RWPE2 (cell line): ENCODE data around the gene SUGCT.
"Not testable (repeated sequence)": the region's sequence is repeated elsewhere in the genome, so short reads cannot be mapped to it uniquely, and the experiment has no call there.

Experiments used
- ATAC-seq: fragments of 200-7000 bp; cut with Tn5 transposase; 3 replicates; pipeline ENCODE4 v1.9.1; 2021; ENCODE audit warnings: low read depth
- DNase-seq: peaks from one replicate; pipeline ENCODE4 v3.0.0-alpha.2; 2020; ENCODE audit warnings: low spot score
- H3K27ac ChIP-seq: fragments of 450-650 bp; 2 replicates; pipeline ENCODE4 v1.5.1; 2017; ENCODE audit warnings: mild to moderate bottlenecking; ENCODE audit not compliant: poor library complexity, severe bottlenecking
- H3K27me3 ChIP-seq: fragments of 250-450 bp; sonication (Bioruptor Pico); 2 replicates; pipeline ENCODE4 v1.5.1; 2021; ENCODE audit warnings: mild to moderate bottlenecking, moderate library complexity; ENCODE audit not compliant: insufficient read depth, poor library complexity, severe bottlenecking
- H3K36me3 ChIP-seq: fragments of 250-450 bp; sonication (Bioruptor Pico); 2 replicates; pipeline ENCODE4 v1.5.1; 2020; ENCODE audit warnings: low read depth, mild to moderate bottlenecking, moderate library complexity
- H3K4me1 ChIP-seq: fragments of 250-450 bp; sonication (Bioruptor Pico); 2 replicates; pipeline ENCODE4 v1.5.1; 2021; ENCODE audit warnings: mild to moderate bottlenecking, moderate library complexity; ENCODE audit not compliant: insufficient read depth, poor library complexity, severe bottlenecking
- H3K4me3 ChIP-seq: fragments of 250-450 bp; sonication (Bioruptor Pico); 2 replicates; pipeline ENCODE4 v1.5.1; 2021; ENCODE audit warnings: mild to moderate bottlenecking, moderate library complexity; ENCODE audit not compliant: severe bottlenecking
- H3K9me3 ChIP-seq: fragments of 250-450 bp; sonication (Bioruptor Pico); 2 replicates; pipeline ENCODE4 v1.5.1; 2021; ENCODE audit warnings: mild to moderate bottlenecking, moderate library complexity; ENCODE audit not compliant: severe bottlenecking
- CTCF ChIP-seq: fragments of 450-650 bp; IDR thresholded peaks from one replicate; pipeline ENCODE4 v1.5.1; 2017; ENCODE audit warnings: mild to moderate bottlenecking, moderate library complexity; ENCODE audit not compliant: poor library complexity, severe bottlenecking

The SUGCT gene

GRCh38 chr7:40145596-40146130 lies 10.9 kb downstream of the SUGCT start:
- ATAC-seq, H3K27me3 ChIP-seq, H3K4me1 ChIP-seq, H3K9me3 ChIP-seq, DNase-seq, H3K36me3 ChIP-seq, H3K27ac ChIP-seq, H3K4me3 ChIP-seq: not testable (repeated sequence)

GRCh38 chr7:40147371-40148246 lies 12.8 kb downstream of the SUGCT start:
- no peaks in the 10 kb centered on the region for H3K36me3 ChIP-seq
- no peak overlapping the region for H3K27ac ChIP-seq
- no peak for ATAC-seq
- H3K4me3 ChIP-seq = no peak overlapping the region
- no peak for DNase-seq
- H3K4me1 ChIP-seq = no peaks in the 10 kb centered on the region
- H3K9me3 ChIP-seq = no peaks in the 10 kb centered on the region
- no peaks in the 10 kb centered on the region for H3K27me3 ChIP-seq
- TF ChIP-seq CTCF = no peak

GRCh38 chr7:40148247-40148580 lies 13.4 kb downstream of the SUGCT start:
- H3K27ac ChIP-seq, H3K36me3 ChIP-seq, H3K4me3 ChIP-seq, ATAC-seq, DNase-seq, H3K27me3 ChIP-seq, H3K9me3 ChIP-seq, H3K4me1 ChIP-seq: not testable (repeated sequence)

GRCh38 chr7:40148671-40149070 lies 13.9 kb downstream of the SUGCT start:
- Histone ChIP-seq H3K36me3 (no peaks in the 10 kb centered on the region), H3K27ac (no peak overlapping the region), H3K4me3 (no peak overlapping the region), H3K9me3 (no peaks in the 10 kb centered on the region), H3K27me3 (no peaks in the 10 kb centered on the region), H3K4me1 (no peaks in the 10 kb centered on the region)
- no peak for DNase-seq
- no peak for TF ChIP-seq CTCF
- no peak for ATAC-seq

- DNase-seq = no peak
These were observed 16.7 kb downstream of the SUGCT start for GRCh38 chr7:40151504-40151903.

More at GRCh38 chr7:40151504-40151903, 16.7 kb downstream of the SUGCT start:
- Histone ChIP-seq H3K4me1 (no peaks in the 10 kb centered on the region), H3K27me3 (no peaks in the 10 kb centered on the region), H3K36me3 (no peaks in the 10 kb centered on the region), H3K9me3 (no peaks in the 10 kb centered on the region), H3K27ac (no peak overlapping the region), H3K4me3 (no peak overlapping the region)
- no peak for TF ChIP-seq CTCF
- ATAC-seq = no peak
